Activated CD4-positive, alpha-beta T cell treated with anti-CD3 and anti-CD28 coated beads for 36 hours (primary cell): ENCODE results near the gene SGCA. TPM values are rescaled to one million over a fixed set of nuclear protein-coding genes. Genes with fewer than 3 reads are reported as not detected.

Source experiments
- ATAC-seq: fragments of 200-7000 bp; cut with Tn5 transposase; one replicate; pipeline ENCODE4 v1.10.0; 2021; ENCODE audit warnings: mild to moderate bottlenecking, moderate library complexity
- CTCF ChIA-PET: fragments of 350-600 bp; sonication (Branson Sonifier 250); formaldehyde crosslinking; loops from one replicate; lab custom pipeline; 2021; ENCODE audit warnings: antibody characterized with exemption; lab: Charles Lee
- POLR2A ChIA-PET: fragments of 350-600 bp; sonication (Branson Sonifier 250); formaldehyde crosslinking; loops from one replicate; lab custom pipeline; 2021; ENCODE audit warnings: antibody characterized with exemption, inconsistent platforms; lab: Charles Lee
- DNase-seq: peaks from one replicate; pipeline ENCODE4 v3.0.0-alpha.2; 2020
- H3K27ac Mint-ChIP-seq: one replicate; pipeline ENCODE4 v1.8.0; 2021; ENCODE audit warnings: mixed read lengths
- H3K27me3 Mint-ChIP-seq: one replicate; pipeline ENCODE4 v1.8.0; 2021; ENCODE audit warnings: mixed read lengths
- H3K36me3 Mint-ChIP-seq: one replicate; pipeline ENCODE4 v1.8.0; 2021; ENCODE audit warnings: low read depth, mixed read lengths
- H3K4me1 Mint-ChIP-seq: one replicate; pipeline ENCODE4 v1.8.0; 2021; ENCODE audit warnings: mixed read lengths
- H3K4me3 Mint-ChIP-seq: one replicate; pipeline ENCODE4 v1.8.0; 2021; ENCODE audit warnings: mild to moderate bottlenecking, moderate library complexity, mixed read lengths
- H3K9me3 Mint-ChIP-seq: one replicate; pipeline ENCODE4 v1.8.0; 2021; ENCODE audit warnings: low read depth, mixed read lengths
- intact Hi-C, 2 experiments: fragments of 100-400 bp; cut with DNase I in 1 of 2; cut with micrococcal nuclease in 1 of 2; formaldehyde crosslinking; loops; one replicate each; pipeline versions ENCODE4 v1.14.2 to v1.15.1; 2022 to 2024; cut with DNase I, micrococcal nuclease
- total RNA-seq, 2 experiments: library from RNA; stranded (reverse); gene quantifications; one replicate each; pipeline ENCODE4 v1.2.3, GENCODE V29; 2021

Gene SGCA
- total RNA-seq, 2 experiments from 2014 or later: 0.26 TPM; not detected in 1

GRCh38 chr17:50169121-50169764 is 3.4 kb downstream of the SGCA start:
- no peaks in the 10 kb centered on the region for H3K36me3 Mint-ChIP-seq
- H3K4me3 Mint-ChIP-seq: peak overlapping the region; percentile 11
- ATAC-seq: peak; percentile 77
- DNase-seq: peak; percentile 66
- ChIA-PET CTCF (interaction anchor here (0.5 to 3.6 kb wide), 34 partner anchors 8 to 499 kb away, joined by 3 to 34 read pairs (median 4); partner anchors contain the start of gene COL1A1), POLR2A (interaction anchor here (0.6 to 0.7 kb wide), 3 partner anchors 15 to 694 kb away, joined by 3 to 8 read pairs (median 4); no protein-coding TSS in a partner anchor)
- H3K27me3 Mint-ChIP-seq: no peaks in the 10 kb centered on the region
- intact Hi-C loops: loop anchor here (1.0 kb wide), 2 partner anchors 29 to 128 kb away; no protein-coding TSS in a partner anchor
- H3K27ac Mint-ChIP-seq: peak overlapping the region; percentile 11
- H3K4me1 Mint-ChIP-seq: peaks cover 9% of the 10 kb centered on the region
- H3K9me3 Mint-ChIP-seq: no peaks in the 10 kb centered on the region

GRCh38 chr17:50169881-50170459 is 4.2 kb downstream of the SGCA start:
- H3K9me3 Mint-ChIP-seq: no peaks in the 10 kb centered on the region
- DNase-seq (no peak), ATAC-seq (no peak)
- no peaks in the 10 kb centered on the region for H3K36me3 Mint-ChIP-seq
- H3K27ac Mint-ChIP-seq: no peak overlapping the region
- peaks cover 9% of the 10 kb centered on the region for H3K4me1 Mint-ChIP-seq
- no peaks in the 10 kb centered on the region for H3K27me3 Mint-ChIP-seq
- POLR2A ChIA-PET: interaction anchor here (0.6 to 0.7 kb wide), 3 partner anchors 14 to 693 kb away, joined by 3 to 8 read pairs (median 4); no protein-coding TSS in a partner anchor
- CTCF ChIA-PET: interaction anchor here (0.6 to 3.6 kb wide), 38 partner anchors 8 to 499 kb away, joined by 3 to 34 read pairs (median 4); partner anchors contain the start of gene COL1A1
- intact Hi-C loops: loop anchor here (1.0 kb wide), 2 partner anchors 28 to 127 kb away; no protein-coding TSS in a partner anchor
- H3K4me3 Mint-ChIP-seq: no peak overlapping the region

DNA sequence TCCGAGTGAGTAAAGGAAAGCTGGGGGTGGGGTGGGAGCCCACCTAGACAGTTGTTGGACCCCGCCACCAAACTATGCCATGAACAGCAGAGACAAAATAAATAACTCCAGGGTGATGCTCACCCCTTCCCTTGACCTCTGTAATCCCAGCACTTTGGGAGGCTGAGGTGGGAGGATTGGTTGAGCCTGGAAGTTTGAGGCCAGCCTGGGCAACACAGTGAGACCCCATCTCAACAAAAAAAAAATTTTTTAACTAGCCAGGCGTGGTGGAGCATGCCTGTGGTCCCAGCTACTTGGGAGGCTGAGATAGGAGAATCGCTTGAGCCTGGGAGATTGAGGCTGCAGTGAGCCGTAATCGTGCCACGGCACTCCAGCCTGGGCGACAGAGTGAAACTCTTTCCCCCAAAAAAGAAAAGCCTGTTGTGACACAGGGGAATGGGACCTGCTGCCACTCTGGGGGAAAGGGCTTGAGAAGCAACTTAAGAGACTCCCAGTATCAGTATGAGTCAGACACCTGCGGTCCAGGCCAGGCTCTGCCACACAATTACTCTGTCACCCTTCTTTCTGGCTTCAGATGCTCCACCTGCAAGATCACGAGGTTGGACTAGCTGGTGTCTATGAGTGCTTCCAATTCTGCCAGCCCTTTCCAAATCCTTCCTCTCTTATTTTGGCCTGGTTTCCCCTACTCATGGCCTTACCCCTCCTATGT is 5.0 kb downstream of the SGCA start:
- H3K4me1 Mint-ChIP-seq: peaks cover 9% of the 10 kb centered on the region
- POLR2A ChIA-PET: no interaction called here
- DNase-seq (peak; percentile 49), ATAC-seq (peak; percentile 59)
- no peak overlapping the region for H3K27ac Mint-ChIP-seq
- H3K36me3 Mint-ChIP-seq: no peaks in the 10 kb centered on the region
- no peak overlapping the region for H3K4me3 Mint-ChIP-seq
- no peaks in the 10 kb centered on the region for H3K9me3 Mint-ChIP-seq
- CTCF ChIA-PET: interaction anchor here (0.6 to 3.6 kb wide), 12 partner anchors 7 to 126 kb away, joined by 3 to 34 read pairs (median 6); partner anchors contain the start of gene COL1A1
- no peaks in the 10 kb centered on the region for H3K27me3 Mint-ChIP-seq
- intact Hi-C loops: no loop called here

- Mint-ChIP-seq H3K4me1 (peaks cover 9% of the 10 kb centered on the region), H3K27me3 (no peaks in the 10 kb centered on the region), H3K4me3 (no peak overlapping the region), H3K27ac (no peak overlapping the region), H3K9me3 (no peaks in the 10 kb centered on the region), H3K36me3 (no peaks in the 10 kb centered on the region)
- POLR2A ChIA-PET: no interaction called here
- CTCF ChIA-PET: interaction anchor here (0.7 to 2.7 kb wide), 3 partner anchors 10 to 29 kb away, joined by 3 to 22 read pairs (median 15); partner anchors contain the start of gene COL1A1
- ATAC-seq (no peak), DNase-seq (no peak)
- intact Hi-C loops: no loop called here
Measured at GRCh38 chr17:50171371-50172071, 5.7 kb downstream of the SGCA start.

GRCh38 chr17:50172130-50172529 is 6.3 kb downstream of the SGCA start:
- H3K27ac Mint-ChIP-seq: no peak overlapping the region
- H3K36me3 Mint-ChIP-seq: no peaks in the 10 kb centered on the region
- H3K27me3 Mint-ChIP-seq: no peaks in the 10 kb centered on the region
- H3K4me1 Mint-ChIP-seq: peaks cover 9% of the 10 kb centered on the region
- no peaks in the 10 kb centered on the region for H3K9me3 Mint-ChIP-seq
- ATAC-seq (no peak), DNase-seq (no peak)
- CTCF ChIA-PET: interaction anchor here (0.7 to 1.1 kb wide), 3 partner anchors 8 to 28 kb away, joined by 3 to 4 read pairs (median 3); no protein-coding TSS in a partner anchor
- POLR2A ChIA-PET: no interaction called here
- intact Hi-C loops: no loop called here
- no peak overlapping the region for H3K4me3 Mint-ChIP-seq

- Mint-ChIP-seq H3K9me3 (no peaks in the 10 kb centered on the region), H3K4me3 (no peak overlapping the region), H3K27me3 (no peaks in the 10 kb centered on the region), H3K27ac (no peak overlapping the region), H3K36me3 (no peaks in the 10 kb centered on the region), H3K4me1 (peaks cover 12% of the 10 kb centered on the region)
- ATAC-seq: no peak
- CTCF ChIA-PET: interaction anchor here (0.9 to 1.1 kb wide), 4 partner anchors 9 to 124 kb away, joined by 3 to 4 read pairs (median 4); no protein-coding TSS in a partner anchor
- intact Hi-C loops: no loop called here
- POLR2A ChIA-PET: interaction anchor here (0.5 kb wide), 1 partner anchor 356 kb away, joined by 3 read pairs; no protein-coding TSS in a partner anchor
- no peak for DNase-seq
Measured at GRCh38 chr17:50172936-50173334, 7.1 kb downstream of the SGCA start.

DNA sequence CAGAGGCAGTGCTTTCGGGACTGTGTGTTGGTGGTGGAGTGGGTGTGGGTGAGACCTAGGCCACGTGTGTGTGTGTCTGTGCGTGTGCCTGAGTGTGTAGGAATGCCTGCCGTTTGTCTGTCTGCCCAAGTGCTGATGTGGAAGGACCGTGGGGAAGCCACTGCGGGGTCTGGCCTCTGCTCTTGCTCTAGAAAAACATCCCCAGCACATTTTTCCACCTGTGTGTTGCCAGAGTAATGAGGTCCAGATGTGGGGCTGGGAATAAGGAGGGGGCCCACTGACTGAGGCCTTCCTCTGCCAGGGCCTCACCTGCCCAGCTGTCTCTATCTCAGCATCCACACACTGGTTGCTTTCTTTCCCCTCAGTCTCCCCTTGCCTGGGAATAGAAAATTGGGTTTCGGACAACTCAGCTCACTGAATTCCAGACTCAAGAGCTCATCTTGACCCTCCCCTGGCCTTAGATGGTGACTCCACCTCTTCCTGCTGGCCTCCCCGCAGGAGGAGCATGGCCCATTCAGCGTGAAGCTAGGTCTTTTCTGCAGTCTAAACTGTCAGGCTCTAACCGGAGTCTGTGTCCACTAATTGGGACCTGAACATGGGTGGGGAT is 7.6 kb downstream of the SGCA start:
- POLR2A ChIA-PET: interaction anchor here (0.5 to 0.6 kb wide), 2 partner anchors 65 to 357 kb away, joined by 3 read pairs; no protein-coding TSS in a partner anchor
- H3K4me1 Mint-ChIP-seq: peaks cover 17% of the 10 kb centered on the region
- DNase-seq (no peak), ATAC-seq (no peak)
- no peak overlapping the region for H3K27ac Mint-ChIP-seq
- no peak overlapping the region for H3K4me3 Mint-ChIP-seq
- intact Hi-C loops: no loop called here
- no peaks in the 10 kb centered on the region for H3K27me3 Mint-ChIP-seq
- CTCF ChIA-PET: interaction anchor here (0.6 to 1.1 kb wide), 4 partner anchors 9 to 123 kb away, joined by 3 to 4 read pairs (median 3); no protein-coding TSS in a partner anchor
- no peaks in the 10 kb centered on the region for H3K36me3 Mint-ChIP-seq
- no peaks in the 10 kb centered on the region for H3K9me3 Mint-ChIP-seq

GRCh38 chr17:50174444-50174843 is 8.6 kb downstream of the SGCA start:
- Mint-ChIP-seq H3K27me3 (no peaks in the 10 kb centered on the region), H3K27ac (no peak overlapping the region), H3K36me3 (no peaks in the 10 kb centered on the region), H3K9me3 (no peaks in the 10 kb centered on the region), H3K4me1 (peaks cover 9% of the 10 kb centered on the region), H3K4me3 (no peak overlapping the region)
- intact Hi-C loops: no loop called here
- DNase-seq (no peak), ATAC-seq (no peak)
- CTCF ChIA-PET: interaction anchor here (0.6 to 1.1 kb wide), 3 partner anchors 22 to 42 kb away, joined by 3 read pairs; no protein-coding TSS in a partner anchor
- POLR2A ChIA-PET: no interaction called here

DNA sequence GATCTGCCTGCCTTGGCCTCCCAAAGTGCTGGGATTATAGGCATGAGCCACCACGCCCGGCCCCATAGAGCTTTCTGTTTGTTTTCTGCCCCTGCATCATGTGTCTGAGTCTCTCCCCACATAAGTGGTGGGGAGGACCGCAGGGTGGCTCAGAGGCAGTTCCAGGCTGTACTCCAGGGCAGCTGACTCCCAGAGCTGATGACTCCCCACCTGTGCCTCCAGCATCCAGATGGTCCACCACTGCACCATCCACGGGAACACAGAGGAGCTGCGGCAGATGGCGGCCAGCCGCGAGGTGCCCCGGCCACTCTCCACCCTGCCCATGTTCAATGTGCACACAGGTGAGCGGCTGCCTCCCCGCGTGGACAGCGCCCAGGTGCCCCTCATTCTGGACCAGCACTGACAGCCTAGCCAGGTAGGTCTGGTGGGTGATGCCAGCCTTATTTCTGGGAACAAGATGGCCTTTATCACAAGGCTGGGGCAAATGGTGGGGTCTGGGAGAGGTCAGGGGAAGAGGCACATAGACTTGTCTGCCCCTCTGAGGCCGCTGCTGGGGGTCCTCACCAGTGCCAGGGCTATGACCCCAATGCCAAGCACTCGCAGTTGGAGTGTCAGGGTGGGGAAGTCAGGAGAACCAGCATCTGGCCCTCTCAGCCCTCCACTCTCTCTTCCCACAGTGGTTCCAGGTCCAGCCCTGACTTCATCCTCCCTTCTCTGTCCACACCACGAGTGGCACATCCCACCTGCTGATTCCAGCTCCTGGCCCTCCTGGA is 9.4 kb downstream of the SGCA start:
- Mint-ChIP-seq H3K4me3 (no peak overlapping the region), H3K27ac (no peak overlapping the region), H3K36me3 (no peaks in the 10 kb centered on the region), H3K27me3 (no peaks in the 10 kb centered on the region), H3K9me3 (no peaks in the 10 kb centered on the region), H3K4me1 (peaks cover 8% of the 10 kb centered on the region)
- ChIA-PET POLR2A (no interaction called here), CTCF (interaction anchor here (0.6 to 1.1 kb wide), 2 partner anchors 23 to 42 kb away, joined by 3 read pairs; no protein-coding TSS in a partner anchor)
- intact Hi-C loops: no loop called here
- no peak for DNase-seq
- ATAC-seq: no peak
